GM21360 (cell line): Measurements from ENCODE around the gene ELAVL1.

Source experiments
- ATAC-seq: cut with Tn5 transposase; IDR thresholded peaks from one replicate; pipeline ENCODE4 v1.9.1; 2021; ENCODE audit warnings: mild to moderate bottlenecking, moderate library complexity; ENCODE audit not compliant: unreplicated experiment

ELAVL1 gene

DNA sequence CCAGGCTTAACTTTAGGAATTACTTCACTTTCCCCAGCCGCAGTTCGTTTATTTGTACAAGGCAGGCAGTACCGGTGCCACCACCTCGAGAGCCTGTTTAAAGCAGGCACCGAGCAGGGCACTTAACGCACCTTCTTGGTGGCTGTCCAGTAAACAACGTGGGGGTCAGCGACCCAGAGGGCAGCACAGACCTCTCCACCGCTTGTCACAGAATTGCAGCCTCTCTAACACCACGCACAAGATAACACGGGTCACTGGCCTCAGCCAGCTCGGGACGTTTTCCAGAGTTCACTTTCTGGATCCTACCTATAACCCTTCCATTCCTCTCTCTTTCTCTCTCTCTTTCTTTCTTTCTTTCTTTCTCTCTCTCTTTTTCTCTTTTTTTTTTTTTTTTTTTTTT is 16.8 kb upstream of the ELAVL1 start:
- no peak for ATAC-seq

DNA sequence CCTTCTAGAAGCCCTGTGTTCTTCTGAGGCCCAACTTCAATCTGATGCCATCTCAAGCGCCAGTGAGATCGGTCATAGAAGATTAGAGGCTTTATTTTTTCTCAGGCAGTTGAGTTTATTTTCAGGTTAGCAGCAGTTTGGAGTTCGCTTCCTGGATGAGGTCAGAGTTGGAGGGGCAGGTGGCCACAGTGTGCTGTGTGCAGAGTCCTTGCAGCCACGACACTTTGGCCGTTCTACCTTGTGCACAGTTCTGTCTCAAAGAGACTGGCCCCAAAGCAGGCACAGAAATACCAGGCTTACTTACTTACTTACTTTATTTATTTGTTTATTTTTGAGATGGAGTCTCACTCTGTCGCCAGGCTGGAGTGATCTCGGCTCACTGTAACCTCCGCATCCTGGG is 15.9 kb upstream of the ELAVL1 start:
- ATAC-seq, result no peak

DNA sequence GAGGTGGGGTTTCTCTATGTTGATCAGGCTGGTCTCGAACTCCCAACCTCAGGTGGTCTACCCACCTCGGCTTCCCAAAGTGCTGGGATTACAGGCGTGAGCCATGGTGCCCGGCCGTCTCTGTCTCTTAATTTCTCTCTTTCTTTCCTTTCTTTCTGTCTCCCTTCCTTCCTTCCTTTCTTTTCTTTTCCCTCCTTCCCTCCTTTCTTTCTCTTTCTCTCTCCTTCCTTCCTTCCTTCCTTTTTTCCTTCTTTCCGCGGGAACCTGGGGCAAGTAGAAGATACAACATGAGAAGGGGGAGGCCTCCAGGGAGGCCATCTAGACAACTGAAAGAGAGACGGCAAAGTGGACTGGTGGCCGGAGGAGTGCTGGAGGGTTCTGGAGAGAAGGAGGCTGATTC is 15.2 kb upstream of the ELAVL1 start:
- no peak for ATAC-seq

DNA sequence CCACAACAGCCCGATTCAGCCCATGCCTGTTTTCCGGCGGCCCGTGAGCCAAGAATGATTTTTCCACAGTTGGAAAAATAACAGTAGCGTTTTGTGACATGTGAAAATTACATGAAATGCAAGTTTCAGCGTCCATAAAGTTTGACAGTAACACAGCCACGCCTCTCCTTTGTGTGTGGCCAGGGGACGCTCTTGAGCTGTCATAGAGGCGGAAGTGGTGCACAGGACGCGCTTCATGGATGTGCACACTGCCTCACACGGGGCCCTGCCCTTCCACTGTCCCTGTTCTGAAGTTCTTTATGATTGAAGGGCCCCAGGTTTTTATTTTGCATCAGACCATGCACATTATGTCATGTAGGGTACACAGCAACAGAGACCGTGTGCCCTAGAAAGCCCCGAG is 12.4 kb upstream of the ELAVL1 start:
- no peak for ATAC-seq

DNA sequence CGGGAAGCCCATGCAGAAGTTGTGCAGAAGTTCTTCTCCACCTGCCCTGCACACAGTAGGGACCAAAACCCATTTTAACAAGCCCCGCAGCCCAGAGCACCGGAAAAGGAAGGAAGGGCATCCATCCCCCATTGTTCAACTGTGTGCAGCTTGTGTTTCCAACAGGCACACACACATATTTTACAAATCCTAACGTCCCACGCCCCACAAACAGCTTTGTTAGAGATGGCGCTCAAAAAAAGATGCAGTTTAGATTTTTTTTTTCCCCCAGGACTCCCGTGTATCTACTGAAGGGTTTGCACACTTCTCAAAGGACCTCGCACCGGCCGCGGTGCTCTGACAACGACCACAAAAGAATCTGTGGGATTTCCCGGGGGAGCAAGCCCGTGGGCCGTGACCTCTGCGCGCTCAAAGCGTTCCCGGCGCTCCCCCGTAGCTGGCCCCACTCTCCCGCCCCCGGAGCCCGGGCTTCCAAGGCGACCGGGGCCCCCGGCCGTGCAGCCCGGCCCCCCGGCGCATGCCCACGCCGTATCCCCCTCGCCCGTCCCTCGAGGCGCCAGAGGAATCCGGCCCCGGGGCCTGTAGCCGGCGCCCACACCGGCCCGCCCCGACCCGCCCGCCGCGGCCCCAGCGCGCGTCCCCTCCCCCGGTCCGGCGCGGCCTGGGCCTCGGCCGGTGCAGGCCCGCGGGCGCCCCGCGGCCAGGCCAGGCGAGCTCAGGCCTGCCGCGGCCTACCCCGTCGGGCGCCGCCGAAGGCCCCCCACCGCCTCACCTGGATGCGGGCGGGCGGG is 523 bp downstream of the ELAVL1 start:
- peak; percentile 25 for ATAC-seq

DNA sequence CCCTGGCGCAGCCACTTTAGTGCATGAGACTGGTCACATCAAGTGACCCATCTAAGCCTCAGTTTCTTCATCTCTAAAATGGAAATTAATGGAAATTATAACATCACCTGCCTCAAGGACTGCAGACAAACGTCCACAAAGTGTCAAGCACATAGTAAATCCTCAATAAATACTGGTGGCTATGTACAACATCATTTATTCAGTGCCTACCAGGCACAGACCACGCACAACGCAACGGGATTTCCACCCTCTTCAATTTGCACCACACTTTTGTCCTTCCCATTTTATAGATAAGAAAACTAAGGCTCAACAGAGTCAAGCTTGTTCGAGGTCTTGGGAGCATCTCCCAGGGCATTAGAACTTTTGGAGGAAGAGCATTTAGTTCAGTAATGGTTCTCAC is 1.4 kb downstream of the ELAVL1 start:
- ATAC-seq, result no peak

DNA sequence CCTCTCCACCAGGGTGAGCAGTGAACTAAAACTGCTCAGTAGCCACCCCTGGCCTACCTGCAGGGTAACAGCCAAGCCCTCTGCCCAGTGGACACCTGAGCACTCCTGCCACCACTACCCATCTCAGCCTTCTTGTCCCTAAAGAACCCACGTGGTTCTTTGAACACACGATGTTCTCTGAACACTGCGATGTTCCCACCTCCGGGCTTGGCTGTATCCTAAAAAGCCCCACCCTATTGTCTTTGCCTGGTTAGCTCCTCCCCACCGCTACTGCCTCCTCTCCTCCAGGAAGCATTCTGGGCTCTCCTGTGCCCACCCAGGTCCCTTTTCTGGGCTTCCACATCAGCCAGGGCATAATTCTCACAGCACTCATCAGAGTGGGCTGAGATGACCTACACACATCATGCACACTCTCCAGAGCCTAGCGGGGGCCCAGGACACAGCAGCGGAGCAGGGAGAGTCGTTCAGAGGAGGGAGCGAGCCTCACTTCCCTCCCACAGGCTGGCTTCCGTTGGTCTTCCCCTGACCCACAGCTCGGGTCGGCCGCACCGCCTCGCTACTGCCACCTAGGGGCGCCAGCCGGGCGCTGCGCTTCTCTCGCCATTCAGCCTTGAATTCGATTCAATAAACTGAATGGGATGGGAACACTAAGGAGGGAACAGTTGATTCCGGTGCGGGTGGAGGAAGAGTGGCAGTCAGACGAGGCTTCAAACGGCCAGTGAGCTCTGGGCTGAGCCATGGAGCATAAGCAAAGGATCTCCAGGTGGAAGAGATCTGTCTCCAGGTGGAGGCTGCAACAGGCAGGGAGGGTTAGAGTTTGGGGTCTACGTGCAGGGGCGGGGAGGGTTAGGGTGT is 3.2 kb downstream of the ELAVL1 start:
- no peak for ATAC-seq

DNA sequence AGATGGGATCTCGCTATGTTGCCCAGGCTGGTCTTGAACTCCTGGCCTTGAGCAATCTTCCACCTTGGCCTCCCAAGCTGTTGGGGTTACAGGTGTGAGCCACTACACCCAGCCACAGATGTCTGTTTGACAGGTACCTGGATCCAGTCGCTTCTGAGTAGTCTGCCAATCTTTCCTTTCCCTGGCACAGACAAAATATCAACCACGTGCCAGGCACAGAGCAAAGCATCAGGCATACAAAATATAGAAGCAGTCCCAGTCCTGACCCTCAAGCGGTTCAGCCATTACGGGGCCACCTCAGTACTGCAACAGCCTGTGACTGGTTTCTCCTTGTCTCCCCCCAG is 3.8 kb downstream of the ELAVL1 start:
- no peak for ATAC-seq

DNA sequence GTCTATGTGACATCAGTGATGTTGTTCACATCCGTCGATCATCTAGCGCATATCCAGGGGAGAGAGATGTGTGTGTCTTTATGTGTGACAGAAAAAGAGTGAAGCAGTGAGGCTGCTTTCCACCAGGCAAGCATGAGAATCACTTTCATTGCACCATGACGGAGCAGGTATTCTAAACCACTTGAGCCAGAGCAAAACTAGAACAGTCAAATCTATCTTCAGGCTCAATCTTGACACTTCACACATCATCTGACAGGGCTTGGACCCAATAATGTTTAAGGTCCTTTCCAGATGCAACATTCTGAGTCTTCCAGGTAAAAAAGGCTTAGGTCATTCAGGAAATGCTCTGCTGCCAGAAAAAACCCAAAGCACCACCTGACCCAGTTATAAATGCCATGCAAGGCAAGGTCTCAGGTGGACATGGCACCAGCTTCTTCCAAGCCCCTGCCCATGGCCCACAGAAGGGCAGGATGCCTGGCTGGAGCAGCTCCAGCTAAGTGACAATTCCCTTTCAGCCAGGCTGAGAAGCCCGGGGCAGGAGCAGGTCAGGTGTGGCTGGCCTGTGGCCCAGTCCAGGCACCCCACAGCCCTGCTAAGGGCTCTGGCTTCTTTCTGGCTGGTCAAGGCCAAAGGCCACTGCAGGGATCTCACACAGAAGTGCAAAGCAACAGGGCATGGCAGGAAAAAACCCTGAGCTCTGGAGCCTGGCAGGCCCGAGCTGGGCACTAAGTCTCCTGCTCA is 5.0 kb downstream of the ELAVL1 start:
- no peak for ATAC-seq

DNA sequence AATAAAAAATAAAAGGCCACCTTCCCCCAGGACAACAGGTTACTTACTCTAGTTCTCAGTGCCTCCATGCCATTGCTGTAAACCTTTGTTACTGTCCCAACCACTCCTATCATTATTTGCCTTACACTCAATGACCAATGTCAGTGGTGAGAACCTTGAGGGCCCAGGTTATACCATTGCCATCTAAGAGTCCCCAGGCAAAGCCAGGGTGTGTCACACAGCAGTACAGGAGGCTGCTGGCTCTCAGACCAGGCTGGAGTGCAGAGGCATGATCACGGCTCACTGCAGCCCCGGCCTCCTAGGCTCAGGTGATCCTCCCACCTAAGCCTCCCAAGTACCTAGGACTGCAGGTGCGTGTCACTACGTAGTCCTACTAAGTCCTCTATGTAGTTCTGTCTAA is 6.1 kb downstream of the ELAVL1 start:
- no peak for ATAC-seq

DNA sequence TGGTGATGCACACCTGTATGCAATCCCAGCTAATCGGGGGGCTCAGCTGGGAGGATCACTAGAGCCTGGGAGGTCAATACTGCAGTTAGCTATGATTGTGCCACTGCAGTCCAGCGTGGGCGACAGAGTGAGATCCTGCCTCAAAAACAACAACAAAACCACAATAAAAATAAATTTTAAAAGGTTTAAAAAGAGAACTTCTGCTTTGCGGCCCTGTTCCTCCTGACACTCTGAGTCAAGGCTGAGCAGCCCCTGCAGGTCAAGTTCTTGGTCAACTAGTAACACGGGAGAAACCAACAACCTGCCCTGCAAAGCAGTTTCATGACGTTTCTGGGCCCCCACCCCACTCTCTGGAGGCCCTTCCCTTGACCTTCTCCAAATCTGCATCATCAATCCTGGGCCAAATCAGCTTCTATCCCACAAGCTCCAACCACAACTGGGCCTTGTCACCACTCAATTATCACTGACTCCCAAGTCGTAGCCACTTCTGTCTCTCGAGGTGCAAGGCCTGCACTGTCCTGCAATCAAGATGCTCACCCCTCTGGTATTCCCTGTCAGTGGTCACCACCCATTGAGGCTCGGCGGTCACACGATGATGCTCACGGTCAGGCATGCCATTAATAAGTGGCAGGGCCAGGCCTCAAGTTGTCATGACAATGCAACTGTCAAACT is 7.5 kb downstream of the ELAVL1 start:
- ATAC-seq, result no peak

DNA sequence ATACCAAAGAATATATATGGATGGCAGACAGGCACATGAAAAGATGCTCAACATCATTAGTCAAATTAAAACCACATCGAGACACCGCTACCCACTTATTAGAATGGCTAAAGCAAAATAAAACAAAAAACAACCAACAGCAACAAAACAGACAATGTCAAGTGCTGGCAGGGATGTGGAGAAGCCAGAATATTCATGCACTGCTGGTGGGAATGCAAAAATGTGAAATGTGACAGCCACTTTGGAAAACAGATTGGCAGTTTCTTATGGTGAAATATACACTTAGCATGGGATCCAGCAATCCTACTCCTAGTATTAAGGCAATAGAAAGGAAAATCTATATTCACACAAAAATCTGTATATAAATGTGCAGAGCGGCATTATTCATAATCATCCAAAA is 8.6 kb downstream of the ELAVL1 start:
- ATAC-seq, result no peak

DNA sequence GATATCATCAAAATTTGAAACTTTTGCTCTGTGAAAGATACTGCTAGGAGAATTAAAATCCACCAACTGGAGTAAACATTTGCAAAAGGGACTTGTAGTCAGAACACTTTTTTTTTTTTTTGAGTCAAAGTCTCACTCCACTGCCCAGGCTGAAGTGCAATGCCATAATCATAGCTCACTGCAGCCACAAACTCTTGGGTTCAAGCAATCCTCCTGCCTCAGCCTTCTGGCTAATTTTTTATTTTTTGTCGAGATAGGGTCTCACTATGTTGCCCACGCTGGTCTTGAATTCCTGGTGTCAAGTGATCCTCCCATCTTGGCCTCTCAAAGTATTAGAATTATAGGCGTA is 9.7 kb downstream of the ELAVL1 start:
- ATAC-seq, result no peak

DNA sequence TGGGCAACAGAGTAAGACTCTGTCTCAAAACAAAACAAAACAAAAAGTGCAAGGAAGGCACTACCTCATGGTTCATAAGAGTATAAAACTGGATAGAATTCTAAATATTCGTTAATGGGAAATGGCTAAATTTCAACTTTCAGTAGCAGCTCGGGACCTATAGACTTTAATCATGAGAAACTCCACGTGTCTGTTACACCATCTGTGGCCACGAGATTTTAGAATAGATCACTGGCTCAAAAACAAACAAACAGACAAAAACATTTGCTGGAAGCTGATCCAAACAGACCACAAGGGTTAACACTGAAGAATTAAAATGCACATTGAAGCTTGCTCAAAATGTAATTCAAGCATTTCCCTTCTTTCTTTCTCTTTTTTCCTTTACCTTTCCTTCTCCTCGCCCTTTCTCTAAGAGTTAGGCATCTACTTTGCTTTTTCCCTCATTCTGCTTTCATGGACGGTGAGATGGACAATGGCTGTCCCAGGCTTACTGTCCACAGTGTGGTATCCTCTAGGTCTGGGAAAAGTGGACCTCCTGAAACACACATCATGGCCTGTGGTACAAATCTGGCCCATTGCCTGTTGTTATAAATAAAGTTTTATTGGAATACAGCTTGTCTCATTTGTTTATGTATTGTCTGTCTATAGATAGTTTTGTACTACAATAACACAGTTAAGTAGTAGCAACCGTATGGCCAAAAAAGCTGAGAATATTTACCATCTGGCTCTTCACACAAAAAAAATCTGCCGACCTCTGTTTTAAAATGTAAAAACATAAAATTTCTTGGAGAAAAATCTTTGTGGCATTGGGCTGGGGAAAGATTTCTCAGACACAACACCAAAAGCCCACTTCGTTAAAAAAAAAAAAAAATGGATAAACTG is 10.3 kb downstream of the ELAVL1 start:
- ATAC-seq, result no peak

DNA sequence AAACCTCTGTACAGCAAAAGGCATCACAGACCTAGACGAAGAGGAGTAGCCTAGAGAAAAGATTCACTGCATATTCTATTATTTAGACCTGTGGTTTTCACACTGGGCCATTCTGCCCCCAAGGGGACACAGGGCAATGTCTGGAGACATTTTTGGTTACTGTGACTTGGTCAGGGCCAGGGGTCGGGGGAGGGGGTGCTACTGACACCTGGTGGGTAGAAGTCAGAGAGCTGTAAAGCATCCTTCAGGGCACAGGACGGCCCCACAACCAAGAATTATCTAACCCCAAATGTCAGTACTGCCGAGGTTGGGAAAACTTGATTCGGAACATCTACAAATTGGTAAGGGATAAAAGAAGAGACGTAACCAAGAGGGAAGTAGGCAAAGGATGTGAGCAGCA is 11.3 kb downstream of the ELAVL1 start:
- ATAC-seq, result no peak

DNA sequence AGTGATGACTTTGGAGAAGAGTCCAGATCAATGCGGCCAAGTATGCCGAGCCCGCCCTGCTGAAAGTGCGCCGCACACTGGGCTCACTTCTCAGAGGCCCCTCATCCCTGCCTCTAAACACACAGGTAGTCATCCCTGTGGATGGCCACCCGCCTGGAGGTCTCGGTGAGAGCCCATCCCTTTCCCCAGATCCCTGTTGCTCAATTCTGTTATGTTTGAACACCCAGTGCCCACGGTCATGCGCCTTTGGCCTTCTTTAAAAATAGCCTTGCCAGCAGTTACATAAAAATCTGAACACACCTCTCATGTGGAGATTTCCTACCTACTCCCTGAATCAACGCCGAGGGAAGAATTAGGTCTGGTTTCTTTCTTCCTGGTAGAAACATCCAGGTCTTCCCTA is 11.9 kb downstream of the ELAVL1 start:
- ATAC-seq, result no peak

DNA sequence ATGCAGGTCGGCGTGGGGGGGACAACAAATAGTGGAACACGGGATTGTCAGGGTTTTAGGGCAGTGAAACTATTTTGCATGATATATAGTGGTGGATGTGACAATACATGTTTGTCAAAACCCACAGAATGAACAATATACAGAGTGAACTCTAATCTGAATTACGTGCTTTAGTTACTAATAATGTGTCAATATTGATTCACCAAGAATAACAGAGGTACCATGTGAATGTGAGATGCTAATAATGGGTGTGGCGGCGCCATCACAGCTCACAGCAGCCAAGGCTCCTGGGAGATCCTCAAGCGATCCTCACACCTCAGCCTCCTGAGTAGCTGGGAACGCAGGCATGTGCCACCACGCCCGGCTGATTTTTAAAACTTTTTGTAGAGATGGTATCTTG is 12.9 kb downstream of the ELAVL1 start:
- no peak for ATAC-seq

DNA sequence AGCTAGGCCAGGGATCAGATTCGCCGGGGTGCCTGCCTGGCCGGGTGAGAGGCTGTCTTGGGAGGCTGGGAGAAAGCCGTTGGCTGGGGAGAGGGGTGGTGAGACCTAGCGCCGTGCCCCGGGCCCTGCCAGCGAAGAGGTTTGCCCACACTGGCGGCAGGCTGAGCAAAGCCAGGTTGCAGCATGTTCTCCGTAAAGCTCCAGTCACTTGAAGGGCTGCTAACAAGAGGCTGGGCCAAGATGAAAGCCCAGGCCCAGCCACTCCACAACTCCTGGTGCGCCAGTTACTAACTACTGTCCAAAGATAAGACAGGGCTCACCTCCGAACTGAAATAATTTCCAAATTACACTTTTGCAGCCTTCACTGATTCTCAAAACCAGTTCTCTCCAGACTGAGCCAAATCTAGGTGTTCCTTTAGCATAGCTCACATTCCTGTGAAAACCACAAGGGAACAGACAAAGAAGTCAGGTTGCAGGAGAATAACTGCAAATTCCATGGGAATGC is 16.3 kb downstream of the ELAVL1 start:
- no peak for ATAC-seq

DNA sequence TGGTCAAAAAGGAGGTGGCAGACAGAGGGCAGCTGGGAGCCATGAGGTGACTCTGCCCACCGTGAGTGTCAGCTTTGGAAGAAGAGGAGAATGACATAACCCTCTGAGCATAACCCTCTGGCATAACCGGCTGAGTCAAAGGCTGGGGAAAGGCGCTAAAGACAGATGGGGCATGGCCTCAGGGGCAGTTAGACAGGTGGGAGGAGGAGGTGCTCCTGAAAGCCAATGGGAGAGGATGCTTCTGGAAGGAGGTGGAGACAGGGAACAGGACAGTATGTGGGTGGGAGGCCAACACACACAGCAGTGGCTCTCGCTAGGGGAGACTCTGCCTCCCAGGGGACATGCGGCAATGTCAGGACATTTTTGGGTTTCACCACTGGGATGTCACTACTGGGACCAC is 17.1 kb downstream of the ELAVL1 start:
- ATAC-seq, result no peak

DNA sequence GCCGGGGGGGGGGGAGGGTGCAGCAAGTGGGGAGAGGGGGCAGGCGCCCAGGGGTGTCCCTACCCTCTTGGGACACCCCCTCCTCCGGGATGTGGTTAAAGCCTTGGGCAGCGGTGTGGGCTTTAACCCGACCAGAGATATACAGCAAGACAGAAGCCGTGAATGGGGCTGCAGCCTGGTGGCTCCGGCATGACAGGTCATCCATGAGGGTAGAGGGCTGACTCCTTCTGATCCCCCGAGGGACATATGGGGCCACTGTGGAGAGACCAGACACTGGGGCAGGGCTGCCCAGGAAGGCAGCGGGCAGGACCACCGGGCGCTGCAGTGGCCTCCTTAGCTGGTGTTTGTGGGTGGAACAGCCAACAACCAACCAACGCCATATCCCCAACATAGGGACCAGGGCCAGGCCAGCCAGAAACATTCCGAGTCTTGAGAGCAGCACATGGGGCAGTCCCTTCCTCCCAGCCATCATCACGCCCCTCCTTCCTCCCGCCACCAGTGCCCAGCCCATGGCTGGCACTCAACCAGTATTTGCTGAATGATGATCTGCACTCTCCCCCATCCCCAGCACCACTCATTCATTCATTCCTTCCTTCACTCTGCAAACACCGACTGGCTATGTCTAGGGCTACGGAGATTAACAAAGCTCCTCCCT is 18.2 kb downstream of the ELAVL1 start:
- no peak for ATAC-seq
